HG03457 (cell line): ENCODE results near the gene BCL6.

Experiments used
- ATAC-seq: cut with Tn5 transposase; IDR thresholded peaks from one replicate; pipeline ENCODE4 v1.9.1; 2021; ENCODE audit warnings: moderate number of reproducible peaks; ENCODE audit not compliant: unreplicated experiment

BCL6 gene

GRCh38 chr3:187740421-187741399 is 4.6 kb downstream of the BCL6 start:
- no peak for ATAC-seq

- ATAC-seq = no peak
These were observed 5.5 kb downstream of the BCL6 start for GRCh38 chr3:187739561-187740332.

- no peak for ATAC-seq
These were observed 6.1 kb downstream of the BCL6 start for GRCh38 chr3:187739094-187739560.

DNA sequence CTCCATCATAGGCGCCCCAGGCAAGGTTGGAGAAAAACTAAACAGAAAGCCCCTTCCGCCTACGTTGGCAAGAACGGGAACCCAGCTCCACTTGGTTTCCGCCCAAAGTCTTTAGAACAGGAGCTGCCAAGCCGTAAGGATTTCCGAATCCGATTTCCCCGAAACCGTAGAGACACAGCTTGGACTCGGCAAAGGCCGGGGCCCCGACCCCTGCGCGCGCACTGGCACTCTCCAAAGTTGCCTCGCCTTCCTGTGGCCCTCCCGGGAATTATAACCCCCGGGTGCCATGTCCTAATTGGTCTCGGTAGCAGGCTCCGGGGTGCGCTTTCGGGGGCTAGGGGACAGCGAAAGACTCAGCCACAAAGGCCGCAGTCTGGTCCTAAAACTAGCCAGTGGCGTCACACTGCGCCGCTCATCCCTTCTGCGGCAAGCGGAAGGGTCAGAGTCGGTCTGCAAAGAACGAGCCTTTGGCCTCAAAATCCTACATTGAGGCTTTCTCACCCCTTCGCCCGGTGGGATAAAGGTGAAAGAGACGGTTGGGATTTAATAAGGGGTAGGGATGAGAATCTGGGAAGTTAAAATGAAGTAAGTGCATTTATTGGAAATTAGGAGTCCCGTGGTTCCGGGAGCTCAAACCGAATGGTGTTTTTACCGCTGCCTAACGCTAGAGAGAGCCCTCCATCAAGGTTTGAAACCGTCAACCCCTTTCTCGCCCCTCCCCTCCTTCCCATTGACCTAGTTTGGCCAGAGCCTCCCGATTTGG is 6.8 kb downstream of the BCL6 start:
- no peak for ATAC-seq

DNA sequence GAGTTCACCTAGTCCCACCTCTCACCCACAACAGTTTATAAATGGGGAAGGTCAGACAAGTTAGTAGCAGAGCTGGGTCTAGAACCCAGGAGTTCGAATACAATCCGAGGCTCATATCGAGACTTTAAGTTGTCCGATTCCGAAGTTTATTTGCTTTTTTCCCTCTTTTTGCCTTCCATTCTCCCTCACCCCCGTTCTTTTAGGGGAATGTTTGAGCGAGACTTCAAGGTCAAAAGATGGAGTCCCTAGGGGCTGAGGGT is 7.3 kb downstream of the BCL6 start:
- no peak for ATAC-seq

- no peak for ATAC-seq
These were observed 7.7 kb downstream of the BCL6 start for GRCh38 chr3:187737368-187738070.

- ATAC-seq = no peak
These were observed 8.3 kb downstream of the BCL6 start for GRCh38 chr3:187737006-187737367.

DNA sequence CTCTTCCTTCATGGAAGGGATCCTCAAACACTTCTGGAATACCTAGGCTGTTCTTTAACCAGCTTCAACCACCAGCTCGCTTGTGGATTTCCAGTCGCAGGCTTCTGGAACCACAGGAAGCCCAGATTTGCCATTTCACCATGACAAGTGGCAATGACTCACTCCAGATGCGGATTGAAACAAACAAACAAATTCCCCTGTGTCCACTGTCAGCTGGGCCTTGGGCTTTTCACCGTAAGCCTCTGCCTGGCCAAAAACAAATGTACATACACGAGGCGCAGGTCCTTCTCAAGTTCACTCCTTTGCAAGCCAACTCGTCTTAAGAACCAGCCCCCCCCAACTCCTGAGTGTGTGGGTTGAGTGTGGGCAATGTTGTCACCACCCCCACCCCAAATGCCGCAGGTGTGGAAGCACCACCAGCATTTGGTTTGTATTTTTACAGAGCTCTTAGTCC is 8.8 kb downstream of the BCL6 start:
- no peak for ATAC-seq

DNA sequence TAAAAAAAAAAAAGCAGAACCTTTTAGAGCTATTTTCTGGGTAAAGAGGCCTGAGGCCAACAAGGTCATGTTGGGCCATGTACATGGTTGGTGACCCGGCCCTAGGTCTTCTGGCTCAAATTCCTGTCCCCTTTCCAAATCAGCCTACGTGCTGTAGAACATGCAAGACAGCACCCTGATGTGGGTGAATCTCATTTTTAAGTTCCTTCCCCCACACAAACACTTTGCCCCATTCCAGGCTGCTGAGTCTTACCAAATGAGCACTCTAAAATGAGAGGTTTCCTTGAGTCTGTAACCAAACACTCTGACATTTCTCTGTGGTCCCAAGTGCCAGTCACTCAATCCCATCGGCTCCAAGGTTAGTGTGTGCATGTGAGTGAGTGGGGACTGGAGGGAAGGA is 9.4 kb downstream of the BCL6 start:
- no peak for ATAC-seq

- ATAC-seq = no peak
These were observed 9.9 kb downstream of the BCL6 start for GRCh38 chr3:187735383-187735782.

DNA sequence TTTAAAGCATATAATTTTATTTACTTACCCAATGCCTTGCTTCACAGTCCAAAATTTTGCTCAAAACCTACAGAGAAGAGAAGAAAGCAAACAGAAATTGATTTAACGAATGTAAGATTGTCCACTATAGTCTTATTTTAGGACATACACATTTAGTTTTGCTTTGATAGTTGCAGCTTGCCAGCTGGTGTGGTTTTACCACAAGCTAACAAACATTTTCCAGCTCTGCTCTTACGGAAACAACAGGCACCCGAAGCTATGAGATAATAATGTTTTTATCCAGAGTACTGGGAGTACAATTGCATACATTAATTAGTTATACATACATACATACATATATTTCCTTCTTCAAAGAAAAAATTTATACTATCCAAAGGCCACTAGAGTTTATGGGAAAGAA is 10.4 kb downstream of the BCL6 start:
- no peak for ATAC-seq

DNA sequence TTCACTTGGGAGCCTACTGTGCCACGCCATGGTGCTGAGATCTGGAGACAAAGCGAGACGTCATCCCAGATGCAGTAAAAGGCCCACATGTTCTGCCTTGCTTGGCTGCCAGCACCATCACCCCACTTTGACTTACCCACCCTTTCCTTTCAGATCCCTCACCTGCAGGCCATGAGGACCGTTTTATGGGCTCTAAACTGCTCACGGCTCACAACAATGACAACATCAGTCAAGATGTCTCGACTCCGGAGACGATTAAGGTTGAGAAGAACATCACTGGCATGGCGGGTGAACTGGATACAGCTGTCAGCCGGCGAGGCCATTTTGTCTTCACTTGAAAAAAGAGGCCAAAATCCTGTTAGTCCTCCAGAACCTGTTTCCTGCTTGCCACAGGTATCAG is 11.9 kb downstream of the BCL6 start:
- ATAC-seq = no peak

- ATAC-seq = no peak
These were observed 15.7 kb downstream of the BCL6 start for GRCh38 chr3:187729598-187729997.

GRCh38 chr3:187728940-187729583 is 16.2 kb downstream of the BCL6 start:
- ATAC-seq = no peak

DNA sequence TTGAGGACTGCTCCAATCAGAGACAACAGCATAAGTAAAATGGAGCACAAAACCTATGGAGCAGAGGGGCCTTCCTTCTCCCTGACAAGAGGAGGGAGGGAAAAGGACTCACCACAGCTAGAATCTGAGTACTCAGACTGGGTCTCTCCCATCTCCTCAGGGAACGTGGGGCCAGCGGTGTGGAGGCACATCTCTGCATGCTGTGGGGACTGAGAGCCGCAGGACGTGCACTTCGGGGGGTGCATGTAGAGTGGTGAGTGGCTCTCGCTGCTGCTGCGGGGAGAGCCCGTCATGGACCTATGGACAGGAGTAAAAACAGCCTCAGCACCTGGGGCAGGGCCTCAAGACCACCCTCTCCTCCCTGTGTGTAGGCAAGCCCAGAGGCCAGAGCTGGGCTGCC is 17.0 kb downstream of the BCL6 start:
- ATAC-seq = no peak

DNA sequence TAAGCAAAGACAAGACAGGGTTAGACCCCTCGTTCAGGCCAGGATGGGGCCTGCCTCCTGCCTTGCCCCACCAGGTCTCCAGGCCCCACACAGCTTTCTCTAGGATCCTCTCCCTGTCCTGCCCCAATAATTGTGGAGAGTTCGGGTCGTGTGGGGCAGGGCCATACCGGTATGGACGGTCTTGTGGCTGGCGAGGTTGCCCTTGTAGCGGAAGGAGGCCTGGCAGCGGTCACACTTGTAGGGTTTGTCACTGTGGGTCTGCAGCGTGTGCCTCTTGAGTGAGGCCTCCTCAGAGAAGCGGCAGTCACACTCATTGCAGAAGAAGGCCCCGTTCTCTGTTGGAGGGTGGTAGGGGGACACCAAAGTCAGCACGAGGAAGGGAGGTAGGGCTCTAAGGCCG is 18.7 kb downstream of the BCL6 start:
- no peak for ATAC-seq

DNA sequence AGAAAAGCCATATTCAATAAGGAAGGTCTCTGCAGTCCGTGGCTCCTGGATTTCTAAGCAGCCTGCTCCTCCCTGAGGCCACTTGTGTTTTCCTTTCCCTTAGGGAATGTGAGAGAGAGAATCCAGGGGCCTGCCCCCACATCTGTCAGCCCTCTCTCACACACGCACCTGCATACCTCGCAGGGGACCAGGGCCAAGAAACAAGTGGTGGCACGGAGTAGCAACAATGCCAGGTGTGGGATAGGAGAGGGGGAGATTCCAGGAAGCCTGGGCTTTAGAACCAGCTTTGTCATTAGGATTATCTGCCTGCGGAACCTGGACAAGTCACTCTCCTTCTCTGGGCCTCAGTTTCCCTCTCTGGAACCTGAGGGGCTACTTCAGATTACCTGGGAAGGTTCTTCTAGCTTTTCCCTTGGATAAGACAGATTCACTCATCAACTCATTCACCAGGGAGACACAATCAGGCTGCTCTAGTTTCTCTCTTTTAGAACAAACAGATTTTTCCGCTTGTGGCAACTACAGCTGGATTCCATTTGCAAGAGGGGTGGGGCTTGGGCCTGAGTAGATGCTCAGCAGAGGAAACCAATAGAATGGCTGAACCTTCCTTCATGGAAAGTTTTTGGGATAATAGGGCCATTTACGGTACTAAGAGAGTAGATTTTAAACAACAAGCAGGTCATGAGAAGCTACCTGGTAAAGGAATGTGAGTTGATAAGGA is 19.5 kb downstream of the BCL6 start:
- no peak for ATAC-seq

- no peak for ATAC-seq
These were observed 20.0 kb downstream of the BCL6 start for GRCh38 chr3:187725224-187725623.

DNA sequence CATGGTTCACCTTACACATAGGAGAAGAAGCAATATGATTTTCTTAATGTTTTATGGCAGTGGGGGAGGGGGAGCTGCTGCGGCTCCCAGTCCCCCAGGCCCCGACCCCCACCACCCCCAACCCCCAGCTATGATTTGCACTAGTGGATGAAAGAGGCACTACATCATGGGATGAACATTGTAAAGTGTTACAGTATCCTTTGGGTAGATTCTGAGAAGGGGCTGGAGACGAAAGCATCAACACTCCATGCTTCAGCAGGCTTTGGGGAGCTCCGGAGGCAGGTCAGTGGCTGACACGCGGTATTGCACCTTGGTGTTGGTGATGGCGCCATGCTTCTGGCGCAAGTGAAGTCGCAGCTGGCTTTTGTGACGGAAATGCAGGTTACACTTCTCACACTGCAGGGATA is 23.1 kb downstream of the BCL6 start:
- no peak for ATAC-seq

DNA sequence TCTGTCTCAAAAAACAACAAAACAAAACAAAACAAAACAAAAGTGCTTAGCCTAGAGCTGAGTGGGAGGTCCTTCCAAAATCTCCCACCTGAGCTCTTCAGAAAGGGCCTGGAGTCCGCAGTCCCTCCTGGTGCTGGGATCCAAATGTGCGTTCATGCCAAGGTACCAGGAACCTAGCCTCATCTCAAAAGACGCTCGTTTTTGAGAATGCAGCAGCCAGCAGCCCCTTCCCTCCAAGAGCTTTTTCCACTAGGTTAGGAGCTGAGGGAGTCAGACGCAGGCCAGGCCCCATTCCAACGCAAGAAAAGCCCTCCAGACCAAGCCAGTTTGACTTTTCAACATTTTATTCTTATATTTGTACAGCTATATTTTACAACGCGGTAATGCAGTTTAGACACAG is 24.2 kb downstream of the BCL6 start:
- ATAC-seq = no peak
